Breast epithelium (tissue), 4 donors: ENCODE results near the gene THSD7B. TPM values are rescaled to one million over a fixed set of nuclear protein-coding genes. Genes with fewer than 3 reads are reported as not detected.

ENCODE experiments used
- DNase-seq, 2 donors: peaks; one replicate each; pipeline ENCODE4 v3.0.0-alpha.2; 2019; ENCODE audit warnings: low spot score in 2 of 2
- H3K27ac ChIP-seq, 2 donors: fragments of 200-600 bp; sonication (generic) in 1 of 2; one replicate each; pipeline ENCODE4 v1.5.1; 2016 to 2019; ENCODE audit warnings: mild to moderate bottlenecking in 1 of 2
- H3K27me3 ChIP-seq, 2 donors: fragments of 200-600 bp; sonication (generic) in 1 of 2; one replicate each; pipeline versions ENCODE4 v1.5.1 to v1.6.0; 2017 to 2019; ENCODE audit warnings: control low read depth in 1 of 2, mild to moderate bottlenecking in 1 of 2
- H3K36me3 ChIP-seq: fragments of 200-600 bp; one replicate; pipeline ENCODE4 v1.5.1; 2019
- H3K4me1 ChIP-seq, 2 donors: fragments of 200-600 bp; sonication (generic); one replicate each; pipeline ENCODE4 v1.5.1; 2016 to 2019; ENCODE audit warnings: control low read depth in 1 of 2
- H3K4me3 ChIP-seq, 3 donors: fragments of 200-600 bp; sonication (generic); 1 replicate in 2 of 3; 2 replicates in 1 of 3; pipeline ENCODE4 v1.5.1; 2016 to 2019; ENCODE audit warnings: mild to moderate bottlenecking in 3 of 3, moderate library complexity in 2 of 3
- H3K9me3 ChIP-seq, 2 donors: fragments of 200-600 bp; sonication (generic) in 1 of 2; one replicate each; pipeline ENCODE4 v1.5.1; 2016 to 2019; ENCODE audit warnings: control low read depth in 1 of 2
- CTCF ChIP-seq, 3 donors: fragments of 450-650 bp; IDR thresholded peaks; one replicate each; pipeline ENCODE4 v1.5.1; 2016 to 2017; ENCODE audit warnings: antibody characterized with exemption in 3 of 3, mild to moderate bottlenecking in 3 of 3, moderate library complexity in 3 of 3
- POLR2A ChIP-seq: fragments of 450-650 bp; IDR thresholded peaks from one replicate; pipeline ENCODE4 v1.6.1; 2016; ENCODE audit warnings: antibody characterized with exemption, mild to moderate bottlenecking, moderate library complexity
- POLR2AphosphoS5 ChIP-seq, 3 donors: sonication (generic); formaldehyde crosslinking; IDR thresholded peaks; one replicate each; pipeline ENCODE4 v1.6.1; 2017; ENCODE audit warnings: antibody characterized with exemption in 3 of 3
- intact Hi-C: fragments of 100-400 bp; cut with DNase I; formaldehyde crosslinking; loops from one replicate; pipeline ENCODE4 v1.15.1; 2023; ENCODE audit warnings: low total_unique reads
- total RNA-seq, 3 donors: library from RNA; depleted of rRNA; stranded (reverse); fragments of >200 nt; gene quantifications; one replicate each; pipeline ENCODE4 v1.1.0, GENCODE V29; 2016

The THSD7B gene
- total RNA-seq, 3 donors from 2014 or later: 0.73 to 3.3 (median 2.1) TPM

GRCh38 chr2:137383391-137383790, 618.0 kb downstream of the THSD7B start:
- no peaks in the 10 kb centered on the region for H3K4me1 ChIP-seq
- no peaks in the 10 kb centered on the region for H3K27me3 ChIP-seq
- no peaks in the 10 kb centered on the region for H3K36me3 ChIP-seq
- DNase-seq: no peak
- H3K9me3 ChIP-seq: peaks cover 0 to 34% of the 10 kb centered on the region in 2 donors
- no peak for TF ChIP-seq POLR2AphosphoS5 (IDR thresholded peaks at IDR 0.05)
- TF ChIP-seq POLR2A: no peak
- no peak for TF ChIP-seq CTCF (IDR thresholded peaks at IDR 0.05)
- no peak overlapping the region for H3K4me3 ChIP-seq
- intact Hi-C loops: loop anchor here (5.0 kb wide), 1 partner anchor 666 kb away; no protein-coding TSS in a partner anchor
- H3K27ac ChIP-seq: no peak overlapping the region

- H3K4me1 ChIP-seq: no peaks in the 10 kb centered on the region
- no peak for DNase-seq
- peaks cover 0 to 24% of the 10 kb centered on the region in 2 donors for H3K9me3 ChIP-seq
- no peak for TF ChIP-seq POLR2AphosphoS5 (IDR thresholded peaks at IDR 0.05)
- no peak for TF ChIP-seq CTCF (IDR thresholded peaks at IDR 0.05)
- no peak for TF ChIP-seq POLR2A
- H3K4me3 ChIP-seq: no peak overlapping the region
- no peaks in the 10 kb centered on the region for H3K36me3 ChIP-seq
- H3K27ac ChIP-seq: no peak overlapping the region
- intact Hi-C loops: no loop called here
- no peaks in the 10 kb centered on the region for H3K27me3 ChIP-seq
Measured at GRCh38 chr2:137387044-137387443, 621.7 kb downstream of the THSD7B start.

GRCh38 chr2:137405496-137405895, 640.2 kb downstream of the THSD7B start:
- TF ChIP-seq POLR2A (no peak), CTCF (IDR thresholded peaks at IDR 0.05) (no peak), POLR2AphosphoS5 (IDR thresholded peaks at IDR 0.05) (no peak)
- no peak for DNase-seq
- H3K27me3 ChIP-seq: no peaks in the 10 kb centered on the region
- H3K36me3 ChIP-seq: no peaks in the 10 kb centered on the region
- intact Hi-C loops: no loop called here
- no peaks in the 10 kb centered on the region for H3K4me1 ChIP-seq
- no peak overlapping the region for H3K4me3 ChIP-seq
- no peak overlapping the region for H3K27ac ChIP-seq
- H3K9me3 ChIP-seq: no peaks in the 10 kb centered on the region

- intact Hi-C loops: no loop called here
- no peaks in the 10 kb centered on the region for H3K36me3 ChIP-seq
- H3K4me1 ChIP-seq: no peaks in the 10 kb centered on the region
- DNase-seq: no peak
- no peaks in the 10 kb centered on the region for H3K27me3 ChIP-seq
- no peak for TF ChIP-seq POLR2AphosphoS5 (IDR thresholded peaks at IDR 0.05)
- TF ChIP-seq POLR2A: no peak
- no peak for TF ChIP-seq CTCF (IDR thresholded peaks at IDR 0.05)
- no peak overlapping the region for H3K27ac ChIP-seq
- no peaks in the 10 kb centered on the region for H3K9me3 ChIP-seq
- H3K4me3 ChIP-seq: no peak overlapping the region
Measured at GRCh38 chr2:137411585-137411984, 646.2 kb downstream of the THSD7B start.

GRCh38 chr2:137420744-137421143, 655.4 kb downstream of the THSD7B start:
- intact Hi-C loops: no loop called here

More at GRCh38 chr2:137420744-137421143, 655.4 kb downstream of the THSD7B start:
- H3K36me3 ChIP-seq: no peaks in the 10 kb centered on the region
- H3K9me3 ChIP-seq: no peaks in the 10 kb centered on the region
- no peaks in the 10 kb centered on the region for H3K27me3 ChIP-seq
- TF ChIP-seq POLR2A (no peak), POLR2AphosphoS5 (IDR thresholded peaks at IDR 0.05) (no peak), CTCF (IDR thresholded peaks at IDR 0.05) (no peak)
- H3K4me1 ChIP-seq: no peaks in the 10 kb centered on the region
- no peak overlapping the region for H3K4me3 ChIP-seq
- DNase-seq: no peak
- no peak overlapping the region for H3K27ac ChIP-seq
